HuH-7 (cell line): ENCODE results near the gene YWHAH.

Source experiments
- DNase-seq: peaks from one replicate; pipeline ENCODE4 v3.0.0; 2011; ENCODE audit warnings: low spot score

YWHAH gene

GRCh38 chr22:31923136-31923535, 21.2 kb upstream of the YWHAH start:
- DNase-seq = no peak

DNA sequence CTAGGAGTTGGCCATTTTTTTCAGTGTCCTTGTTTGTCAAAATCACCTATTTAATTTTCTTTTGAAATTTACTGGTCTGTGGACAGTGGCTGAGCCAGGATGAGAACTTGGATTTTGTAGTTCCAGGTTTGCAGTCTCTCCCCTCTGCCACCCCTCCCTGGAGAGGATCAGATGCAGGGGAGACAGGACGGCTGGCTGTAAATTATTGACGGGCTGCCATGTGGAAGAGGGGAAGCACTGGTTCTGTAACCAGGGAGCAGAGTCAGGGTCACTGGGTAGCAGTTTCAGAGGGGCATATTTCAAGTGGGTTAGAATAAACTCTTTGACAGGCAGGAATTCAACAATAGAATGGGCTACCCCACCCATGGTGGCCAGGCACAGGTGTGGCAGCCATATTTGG, 20.6 kb upstream of the YWHAH start:
- DNase-seq = no peak

- DNase-seq = no peak
Measured at GRCh38 chr22:31925056-31925455, 19.3 kb upstream of the YWHAH start.

DNA sequence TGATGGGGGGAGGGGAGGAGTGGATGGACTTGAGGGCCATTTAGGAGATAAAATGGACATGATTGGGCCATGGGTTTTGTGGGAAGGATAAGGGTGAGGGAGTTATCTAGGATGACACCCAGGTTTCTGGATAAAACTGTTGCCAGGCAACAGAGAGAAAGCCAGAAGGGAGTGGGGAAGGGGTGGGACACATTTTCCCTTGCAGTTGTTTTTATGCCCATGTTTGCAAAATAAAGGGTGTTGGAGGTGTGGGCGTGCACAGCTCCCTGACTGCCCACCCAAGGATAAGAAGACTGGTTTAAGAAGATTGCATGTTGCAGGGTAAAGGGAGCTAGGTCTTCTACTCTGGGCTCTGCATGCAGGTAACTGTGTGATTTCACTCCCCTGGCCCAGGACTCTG, 18.3 kb upstream of the YWHAH start:
- no peak for DNase-seq

DNA sequence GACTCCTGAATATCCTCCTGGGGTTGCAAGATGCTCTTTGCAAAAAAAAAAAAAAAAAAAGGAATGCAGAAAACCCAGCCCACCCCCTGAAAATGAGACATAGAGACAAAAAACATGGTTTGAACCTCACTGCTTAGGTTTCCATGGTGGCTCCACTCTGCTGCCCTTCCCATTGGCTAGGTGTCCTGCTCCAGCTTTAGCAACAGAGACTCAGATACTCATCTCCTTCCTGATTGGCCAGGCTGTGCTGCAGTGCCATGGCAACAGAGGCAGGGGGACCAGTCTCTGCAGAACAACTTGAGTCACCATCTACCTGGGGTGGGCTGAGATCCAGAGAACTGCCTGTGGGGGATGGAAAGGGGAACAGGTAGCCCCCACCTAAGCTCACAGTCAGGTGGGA, 17.4 kb upstream of the YWHAH start:
- DNase-seq = no peak

- no peak for DNase-seq
Measured at GRCh38 chr22:31927562-31927961, 16.8 kb upstream of the YWHAH start.

GRCh38 chr22:31929167-31929930, 15.0 kb upstream of the YWHAH start:
- no peak for DNase-seq

GRCh38 chr22:31932863-31933262, 11.5 kb upstream of the YWHAH start:
- no peak for DNase-seq

- no peak for DNase-seq
Measured at GRCh38 chr22:31933406-31933805, 10.9 kb upstream of the YWHAH start.

DNA sequence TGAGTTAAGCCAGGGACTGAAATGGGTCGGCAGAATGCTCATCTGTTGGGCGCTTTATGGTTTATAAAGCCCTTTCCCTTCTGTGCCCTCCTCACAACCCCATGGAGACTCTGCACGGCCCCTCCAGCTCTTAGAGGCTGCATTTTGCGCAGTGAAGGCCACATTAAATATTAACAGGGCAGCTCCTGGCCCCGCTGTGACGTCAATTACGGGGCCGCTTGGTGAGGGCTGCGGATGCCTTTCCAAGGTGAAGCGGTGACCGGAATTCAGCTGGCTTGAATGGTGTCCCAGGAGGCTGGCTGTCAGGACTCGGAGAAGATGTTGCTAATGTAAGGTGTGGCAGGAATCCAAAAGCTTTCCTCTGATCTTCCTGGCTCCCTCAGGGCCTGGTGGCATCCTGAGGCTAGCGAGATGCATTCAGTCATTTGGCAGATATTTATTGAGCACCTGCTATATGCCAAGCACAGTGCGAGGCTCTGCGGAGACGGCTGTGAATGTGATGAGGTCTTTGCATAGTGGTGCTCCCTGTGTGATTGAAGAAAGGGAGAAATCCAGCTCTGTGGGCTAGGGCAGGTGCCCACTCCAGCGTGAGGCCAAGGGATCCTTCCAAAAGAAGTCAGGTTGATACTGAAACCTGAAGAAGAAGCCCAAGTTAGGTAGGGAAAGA, 10.4 kb upstream of the YWHAH start:
- no peak for DNase-seq

GRCh38 chr22:31935961-31936635, 8.2 kb upstream of the YWHAH start:
- no peak for DNase-seq

DNA sequence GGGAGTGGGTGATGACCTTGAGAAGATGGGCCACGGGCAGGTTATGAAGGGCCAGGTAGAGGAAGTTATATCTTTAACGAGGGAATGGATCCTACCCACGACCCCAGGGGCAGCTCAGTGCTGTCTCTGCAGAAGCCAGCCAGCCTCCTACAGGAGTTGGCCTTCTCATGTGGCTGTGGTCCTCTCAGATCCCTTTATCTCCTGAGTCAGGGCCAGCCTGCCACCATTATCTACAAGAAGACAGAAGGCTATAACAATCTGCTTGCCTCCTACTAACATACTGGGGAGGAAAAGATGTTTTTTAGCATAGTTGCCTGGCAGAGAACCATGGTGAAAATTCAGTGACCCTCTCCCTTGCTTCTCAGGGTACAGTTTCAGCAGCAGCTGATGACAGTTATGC, 7.0 kb upstream of the YWHAH start:
- DNase-seq = no peak

GRCh38 chr22:31938296-31938695, 6.0 kb upstream of the YWHAH start:
- DNase-seq = no peak

DNA sequence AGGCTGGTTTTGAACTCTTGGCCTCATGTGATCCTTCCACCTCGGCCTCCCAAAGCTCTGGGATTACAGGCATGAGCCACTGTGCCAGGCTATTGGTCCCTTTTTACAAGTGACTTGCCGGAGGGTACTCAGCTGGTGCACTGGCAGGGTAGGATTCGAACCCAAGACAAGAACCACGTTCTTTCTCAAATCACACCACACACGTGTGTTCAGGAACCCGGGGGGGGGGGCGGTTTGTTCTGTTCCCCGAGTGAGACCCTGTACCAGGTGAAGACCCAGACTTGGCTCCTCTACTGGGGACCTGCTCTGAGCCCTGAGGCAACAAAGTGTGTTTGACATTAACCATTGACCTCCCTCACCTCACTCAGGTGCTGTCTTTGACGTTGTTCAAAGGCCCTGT, 3.8 kb upstream of the YWHAH start:
- no peak for DNase-seq

- no peak for DNase-seq
Measured at GRCh38 chr22:31942091-31942490, 2.2 kb upstream of the YWHAH start.

DNA sequence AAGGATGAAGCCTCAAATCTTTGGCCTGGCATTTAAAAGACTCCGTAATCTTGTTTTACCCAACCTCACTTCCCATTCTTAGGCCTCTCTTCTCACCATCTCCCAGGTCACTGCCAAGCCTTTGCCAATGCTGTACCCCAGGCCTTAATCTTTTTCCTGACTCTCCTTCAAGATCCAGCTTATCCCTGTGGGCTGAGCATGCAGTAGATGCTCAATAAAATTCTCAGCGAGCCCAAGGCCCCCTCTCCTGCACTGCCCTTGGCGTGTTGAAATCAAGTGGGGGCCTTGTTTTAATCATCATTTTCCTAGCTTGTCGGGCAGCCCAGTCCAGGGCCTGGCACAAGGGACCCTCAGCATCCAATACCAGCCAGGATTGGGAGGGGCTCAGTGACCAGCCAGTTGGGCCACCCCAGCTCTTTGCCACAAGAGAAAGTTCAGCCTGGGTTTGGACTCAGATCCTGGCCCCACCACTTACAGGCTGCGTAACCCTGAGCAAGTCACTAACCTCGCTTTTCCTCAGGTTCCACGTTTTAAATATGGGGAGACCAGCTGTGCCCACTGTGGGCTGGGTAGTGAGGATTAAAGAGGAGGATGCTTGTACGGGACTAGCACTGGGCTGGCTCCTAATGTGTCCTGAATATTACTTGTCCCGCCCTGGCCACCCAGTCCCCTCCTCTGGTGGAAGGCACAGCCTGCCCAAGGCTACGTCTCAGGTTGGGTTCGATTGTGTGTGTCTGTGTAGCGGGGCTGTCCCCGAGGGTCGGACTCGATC, 943 bp upstream of the YWHAH start:
- no peak for DNase-seq

DNA sequence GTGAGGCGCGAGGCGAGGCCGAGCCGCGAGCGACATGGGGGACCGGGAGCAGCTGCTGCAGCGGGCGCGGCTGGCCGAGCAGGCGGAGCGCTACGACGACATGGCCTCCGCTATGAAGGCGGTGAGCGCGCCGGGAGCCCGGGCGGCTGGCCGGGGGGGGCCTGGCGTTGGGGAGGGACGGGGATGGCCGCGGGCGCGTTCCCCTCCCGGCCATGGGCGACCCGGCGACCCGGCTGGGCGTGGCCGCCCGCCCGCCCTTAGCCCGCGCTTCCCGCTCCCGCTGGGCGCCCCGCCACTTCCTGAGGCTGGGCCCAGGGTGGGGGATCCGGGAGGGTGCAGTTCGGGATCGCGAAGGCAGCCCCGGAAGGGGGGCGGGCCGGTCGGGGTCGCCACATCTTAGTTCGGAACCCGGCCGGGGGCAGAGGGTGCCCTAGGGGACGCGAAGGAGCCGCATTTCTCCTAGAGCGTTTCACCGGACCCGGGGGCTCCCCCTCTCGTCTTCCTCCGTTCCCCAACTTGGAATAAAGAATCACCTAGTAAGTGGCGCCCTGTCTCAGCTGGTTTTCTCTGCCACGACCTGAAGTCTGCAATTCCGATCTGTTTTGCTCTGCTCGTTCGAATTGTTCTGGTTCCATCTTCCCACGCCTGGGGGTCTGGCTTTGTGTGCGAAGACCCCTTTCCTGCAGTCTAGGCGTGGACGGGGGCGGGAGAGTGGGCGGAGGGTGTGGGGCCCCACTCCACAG, 536 bp downstream of the YWHAH start:
- DNase-seq = peak; percentile 47

DNA sequence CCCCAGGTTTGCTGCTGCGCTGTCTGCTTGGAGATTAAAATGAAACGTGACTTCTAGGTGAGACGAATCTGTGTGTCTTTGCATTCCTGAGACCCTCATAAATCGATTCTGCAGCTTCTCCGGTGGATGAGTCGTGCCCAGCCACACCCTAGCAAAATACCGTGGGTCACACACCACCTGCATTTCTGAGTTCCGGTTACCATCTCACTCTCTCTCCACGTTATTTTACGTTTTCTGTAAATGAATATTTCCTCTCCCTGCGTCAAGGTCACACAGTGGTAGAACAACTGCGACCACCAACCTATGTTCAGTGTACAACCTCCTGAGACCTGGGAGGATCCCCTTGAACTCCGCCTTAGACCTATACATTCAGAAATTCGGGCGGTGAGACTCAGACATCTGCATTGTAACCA, 1.1 kb downstream of the YWHAH start:
- no peak for DNase-seq

GRCh38 chr22:31945971-31946680, 1.8 kb downstream of the YWHAH start:
- no peak for DNase-seq

GRCh38 chr22:31947296-31947695, 3.0 kb downstream of the YWHAH start:
- DNase-seq = peak; percentile 56

- no peak for DNase-seq
Measured at GRCh38 chr22:31948002-31948401, 3.7 kb downstream of the YWHAH start.
